Right atrium auricular region (tissue), 2 donors: ENCODE data around the gene SLC35G3. TPM values are rescaled to one million over a fixed set of nuclear protein-coding genes. Genes with fewer than 3 reads are reported as not detected.
A peak's percentile ranks its signal among the peaks of the same experiment; 100 is the strongest.
"Not testable (repeated sequence)": the region's sequence is repeated elsewhere in the genome, so short reads cannot be mapped to it uniquely, and the experiment has no call there.

Source experiments
- DNase-seq: peaks from one replicate; pipeline ENCODE4 v3.0.0-alpha.2; 2019; ENCODE audit warnings: low spot score
- H3K27ac ChIP-seq, 2 donors: fragments of 200-600 bp; sonication (generic); 1 replicate in 1 of 2; 2 replicates in 1 of 2; pipeline ENCODE4 v1.5.1; 2016 to 2019
- H3K27me3 ChIP-seq, 2 donors: fragments of 200-600 bp; sonication (generic); one replicate each; pipeline versions ENCODE4 v1.5.1 to v1.6.0; 2017 to 2019
- H3K36me3 ChIP-seq: fragments of 200-600 bp; sonication (generic); one replicate; pipeline ENCODE4 v1.5.1; 2016
- H3K4me1 ChIP-seq, 2 donors: fragments of 200-600 bp; sonication (generic); one replicate each; pipeline versions ENCODE4 v1.5.1 to v1.6.0; 2017 to 2019
- H3K4me3 ChIP-seq, 2 donors: fragments of 200-600 bp; sonication (generic); 1 replicate in 1 of 2; 2 replicates in 1 of 2; pipeline ENCODE4 v1.5.1; 2017 to 2019; ENCODE audit warnings: mild to moderate bottlenecking in 1 of 2, moderate library complexity in 1 of 2
- H3K9me3 ChIP-seq, 2 donors: fragments of 200-600 bp; sonication (generic); one replicate each; pipeline ENCODE4 v1.5.1; 2019
- CTCF ChIP-seq, 2 donors: fragments of 200-600 bp; sonication (generic); IDR thresholded peaks; one replicate each; pipeline ENCODE4 v1.5.1; 2019; ENCODE audit warnings: antibody characterized with exemption in 2 of 2
- total RNA-seq, 2 donors: library from RNA; depleted of rRNA; stranded (reverse); fragments of >200 nt; gene quantifications; one replicate each; pipeline ENCODE4 v1.1.0, GENCODE V29; 2016

SLC35G3 gene
- not detected for total RNA-seq

GRCh38 chr17:35194001-35194400 lies at the start of gene SLC35G3:
Gene SLC35G3 (minus strand): TSS chr17:35194393. CDS start chr17:35194307, 86 bp downstream.
- H3K36me3 ChIP-seq, H3K27ac ChIP-seq, DNase-seq, H3K4me1 ChIP-seq, H3K4me3 ChIP-seq, H3K9me3 ChIP-seq, H3K27me3 ChIP-seq: not testable (repeated sequence)

DNA sequence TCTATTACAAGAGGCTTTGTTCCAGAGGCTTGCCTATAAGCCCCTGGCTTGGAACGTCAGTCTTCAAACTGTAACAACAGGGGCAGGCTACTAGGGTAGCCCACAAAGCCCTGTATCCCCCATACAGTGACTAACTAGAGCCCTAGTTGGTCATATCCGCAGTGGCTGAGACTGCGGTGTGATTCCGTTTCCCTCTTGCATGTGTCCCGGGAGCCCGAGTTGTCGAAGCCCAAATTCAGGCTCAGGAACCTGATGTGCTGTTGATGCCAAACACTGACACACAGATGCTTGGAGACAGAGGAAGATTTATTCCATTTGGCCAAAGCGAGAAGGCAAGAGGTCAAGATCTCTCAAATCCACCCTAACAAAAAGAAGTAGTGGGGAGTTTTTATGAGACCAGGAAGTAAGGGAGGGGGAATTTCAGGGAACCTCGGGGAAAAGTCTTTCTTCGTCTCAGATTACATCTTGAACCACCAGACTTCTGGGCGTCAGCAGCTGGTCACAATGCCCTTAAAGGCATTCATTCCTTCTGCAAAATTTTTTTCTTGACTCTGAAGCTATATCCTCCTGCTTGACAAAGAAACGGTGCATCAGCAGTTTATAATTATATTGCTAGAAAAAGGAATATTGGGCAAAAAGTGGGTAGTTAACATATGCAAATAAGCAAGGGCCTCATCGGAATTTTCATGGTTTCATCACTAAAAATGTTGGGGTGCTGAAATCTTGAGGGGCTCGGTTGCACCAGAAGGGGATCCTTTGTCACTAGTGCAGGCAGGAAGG lies 49.6 kb upstream of the SLC35G3 start:
- H3K4me3 ChIP-seq, result peak overlapping the region; percentile 64 to 81
- H3K36me3 ChIP-seq, result no peaks in the 10 kb centered on the region
- no peaks in the 10 kb centered on the region for H3K9me3 ChIP-seq
- peak; percentile 86 for DNase-seq
- peaks cover 0 to 41% of the 10 kb centered on the region in 2 donors for H3K4me1 ChIP-seq
- no peak for TF ChIP-seq CTCF (IDR thresholded peaks at IDR 0.05)
- H3K27ac ChIP-seq, result peak overlapping the region; percentile 95 to 96
- H3K27me3 ChIP-seq, result no peaks in the 10 kb centered on the region

- H3K9me3 ChIP-seq, result no peaks in the 10 kb centered on the region
- peak; percentile 99 for DNase-seq
- H3K36me3 ChIP-seq, result no peaks in the 10 kb centered on the region
- H3K27me3 ChIP-seq, result no peaks in the 10 kb centered on the region
- peaks cover 0 to 41% of the 10 kb centered on the region in 2 donors for H3K4me1 ChIP-seq
- H3K4me3 ChIP-seq, result peak within 1 kb of the TSS; percentile 64 to 81
- H3K27ac ChIP-seq, result peak within 1 kb of the TSS; percentile 95 to 96
- TF ChIP-seq CTCF (IDR thresholded peaks at IDR 0.05), result no peak
These were observed 48.8 kb upstream of the SLC35G3 start, which contains the start of gene SLFN5 for GRCh38 chr17:35242805-35243560. Gene SLFN5 (plus strand): TSS chr17:35243072. CDS start chr17:35258691, 15,619 bp downstream.

DNA sequence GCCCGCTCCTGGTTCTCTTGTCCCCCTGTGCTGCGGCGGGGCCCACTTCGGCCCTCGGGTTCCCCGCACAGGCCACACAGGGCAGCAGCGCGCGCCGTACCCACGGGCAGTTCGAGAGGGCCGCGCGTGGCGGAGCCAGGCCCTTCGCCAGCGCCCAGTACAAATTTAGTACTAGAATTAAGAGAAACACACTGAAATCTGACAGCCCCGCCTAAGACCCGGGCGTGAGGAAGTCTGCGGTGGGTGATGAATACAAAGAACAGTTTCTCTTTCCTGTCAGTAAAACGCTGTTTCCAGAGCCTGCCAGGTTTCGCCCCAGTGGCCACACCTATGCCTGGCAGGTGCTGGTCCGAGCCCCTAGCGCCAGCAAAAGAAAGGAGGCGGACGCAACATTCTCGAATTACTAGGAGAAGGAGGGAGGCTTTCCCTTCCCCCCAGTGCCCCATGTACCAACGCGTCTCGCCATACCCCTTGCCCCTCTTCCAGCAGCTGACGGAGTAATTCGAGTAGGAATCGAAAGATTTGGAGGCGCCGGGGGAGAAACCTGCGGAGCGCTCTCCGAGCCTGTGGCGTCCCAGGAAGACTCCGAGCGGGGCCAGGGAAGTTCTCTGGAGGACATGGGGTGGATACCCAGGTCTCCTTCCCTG lies 48.1 kb upstream of the SLC35G3 start:
- peak; percentile 69 for DNase-seq
- H3K4me1 ChIP-seq, result peaks cover 0 to 41% of the 10 kb centered on the region in 2 donors
- H3K27ac ChIP-seq, result peak overlapping the region; percentile 95 to 96
- H3K4me3 ChIP-seq, result peak overlapping the region; percentile 64 to 81
- no peaks in the 10 kb centered on the region for H3K27me3 ChIP-seq
- TF ChIP-seq CTCF (IDR thresholded peaks at IDR 0.05), result peak in 1 of 2 donors; percentile 48
- no peaks in the 10 kb centered on the region for H3K36me3 ChIP-seq
- H3K9me3 ChIP-seq, result no peaks in the 10 kb centered on the region

- Histone ChIP-seq H3K36me3 (no peaks in the 10 kb centered on the region), H3K9me3 (no peaks in the 10 kb centered on the region), H3K4me3 (peak overlapping the region in 1 of 2 donors; percentile 81), H3K4me1 (peaks cover 0 to 37% of the 10 kb centered on the region in 2 donors), H3K27me3 (no peaks in the 10 kb centered on the region), H3K27ac (peak overlapping the region in 1 of 2 donors; percentile 96)
- DNase-seq, result no peak
- no peak for TF ChIP-seq CTCF (IDR thresholded peaks at IDR 0.05)
These were observed 47.3 kb upstream of the SLC35G3 start for GRCh38 chr17:35241520-35241919.

DNA sequence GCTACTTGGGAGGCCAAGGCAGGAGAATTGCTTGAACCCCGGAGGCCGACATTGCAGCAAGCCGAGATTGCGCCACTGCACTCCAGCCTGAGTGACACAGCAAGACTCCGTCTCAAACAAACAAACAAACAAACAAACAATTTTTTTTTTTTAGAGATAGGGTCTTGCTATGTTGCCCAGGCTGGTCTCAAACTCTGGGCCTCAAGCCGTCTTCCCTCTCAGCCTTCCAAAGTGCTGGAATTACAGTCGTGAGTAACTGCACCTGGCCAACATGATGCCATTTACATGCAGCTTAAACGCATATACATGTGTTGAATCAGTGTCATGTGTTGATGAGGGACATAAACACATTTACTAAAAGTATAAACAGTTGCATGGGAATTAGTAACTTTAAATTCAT lies 46.7 kb upstream of the SLC35G3 start:
- no peak overlapping the region for H3K27ac ChIP-seq
- no peaks in the 10 kb centered on the region for H3K36me3 ChIP-seq
- peaks cover 0 to 32% of the 10 kb centered on the region in 2 donors for H3K4me1 ChIP-seq
- H3K9me3 ChIP-seq, result no peaks in the 10 kb centered on the region
- H3K27me3 ChIP-seq, result no peaks in the 10 kb centered on the region
- no peak for TF ChIP-seq CTCF (IDR thresholded peaks at IDR 0.05)
- H3K4me3 ChIP-seq, result no peak overlapping the region
- DNase-seq, result no peak
